Muscle layer of duodenum (tissue), 2 donors: ENCODE data around the gene TAF1C.

Experiments used
- H3K27ac ChIP-seq: one replicate; pipeline ENCODE4 v1.7.0; 2013; ENCODE audit warnings: mild to moderate bottlenecking, low read length
- H3K27me3 ChIP-seq: one replicate; pipeline ENCODE4 v1.7.0; 2013; ENCODE audit warnings: low read depth, mild to moderate bottlenecking, control low read depth, low read length
- H3K36me3 ChIP-seq, 2 donors: one replicate each; pipeline ENCODE4 v1.7.0; 2013; ENCODE audit warnings: low read length in 2 of 2, control low read depth in 1 of 2, mild to moderate bottlenecking in 1 of 2; ENCODE audit not compliant: insufficient read depth in 2 of 2, control insufficient read depth in 1 of 2
- H3K4me1 ChIP-seq, 2 donors: one replicate each; pipeline ENCODE4 v1.7.0; 2013; ENCODE audit warnings: low read length in 2 of 2, mild to moderate bottlenecking in 2 of 2, control low read depth in 1 of 2, moderate library complexity in 1 of 2; ENCODE audit not compliant: insufficient read depth in 2 of 2, control insufficient read depth in 1 of 2
- H3K4me3 ChIP-seq, 2 donors: one replicate each; pipeline ENCODE4 v1.7.0; 2013; ENCODE audit warnings: low read length in 2 of 2, low read depth in 1 of 2, mild to moderate bottlenecking in 1 of 2
- H3K9me3 ChIP-seq, 2 donors: one replicate each; pipeline ENCODE4 v1.7.0; 2013; ENCODE audit warnings: low read length in 2 of 2, control low read depth in 1 of 2, mild to moderate bottlenecking in 1 of 2; ENCODE audit not compliant: control insufficient read depth in 1 of 2
- donor health status: healthy.

TAF1C gene

GRCh38 chr16:84186685-84187437 lies at the start of gene TAF1C:
TSS of gene TAF1C (minus strand) at chr16:84187057. CDS start at chr16:84184988, 2,069 bp downstream.
- H3K27me3 ChIP-seq: no peaks in the 10 kb centered on the region
- H3K9me3 ChIP-seq: no peaks in the 10 kb centered on the region
- peak within 1 kb of the TSS; percentile 83 to 98 for H3K4me3 ChIP-seq
- H3K4me1 ChIP-seq: peaks cover 0 to 18% of the 10 kb centered on the region in 2 donors
- peak within 1 kb of the TSS; percentile 45 for H3K27ac ChIP-seq
- peaks cover 10 to 24% of the 10 kb centered on the region in 2 donors for H3K36me3 ChIP-seq

- H3K36me3 ChIP-seq: no peaks in the 10 kb centered on the region
- H3K27me3 ChIP-seq: no peaks in the 10 kb centered on the region
- H3K4me1 ChIP-seq: no peaks in the 10 kb centered on the region
- no peaks in the 10 kb centered on the region for H3K9me3 ChIP-seq
- no peak overlapping the region for H3K4me3 ChIP-seq
- H3K27ac ChIP-seq: no peak overlapping the region
Measured at GRCh38 chr16:84234321-84235241, 47.7 kb upstream of the TAF1C start.

GRCh38 chr16:84233748-84234147 lies 46.9 kb upstream of the TAF1C start:
- Histone ChIP-seq H3K4me1 (no peaks in the 10 kb centered on the region), H3K27ac (no peak overlapping the region), H3K4me3 (no peak overlapping the region), H3K9me3 (no peaks in the 10 kb centered on the region), H3K27me3 (no peaks in the 10 kb centered on the region), H3K36me3 (no peaks in the 10 kb centered on the region)

GRCh38 chr16:84232969-84233368 lies 46.1 kb upstream of the TAF1C start:
- Histone ChIP-seq H3K27ac (no peak overlapping the region), H3K36me3 (no peaks in the 10 kb centered on the region), H3K4me3 (no peak overlapping the region), H3K4me1 (peaks cover 0 to 3% of the 10 kb centered on the region in 2 donors), H3K27me3 (no peaks in the 10 kb centered on the region), H3K9me3 (no peaks in the 10 kb centered on the region)

- Histone ChIP-seq H3K27me3 (no peaks in the 10 kb centered on the region), H3K4me1 (peaks cover 0 to 6% of the 10 kb centered on the region in 2 donors), H3K27ac (no peak overlapping the region), H3K9me3 (no peaks in the 10 kb centered on the region), H3K4me3 (no peak overlapping the region), H3K36me3 (no peaks in the 10 kb centered on the region)
Measured at GRCh38 chr16:84232060-84232459, 45.2 kb upstream of the TAF1C start.

- Histone ChIP-seq H3K9me3 (no peaks in the 10 kb centered on the region), H3K27me3 (no peaks in the 10 kb centered on the region), H3K36me3 (no peaks in the 10 kb centered on the region), H3K4me1 (peaks cover 0 to 6% of the 10 kb centered on the region in 2 donors), H3K4me3 (no peak overlapping the region), H3K27ac (no peak overlapping the region)
Measured at GRCh38 chr16:84229471-84229870, 42.6 kb upstream of the TAF1C start.

- Histone ChIP-seq H3K4me1 (peaks cover 0 to 6% of the 10 kb centered on the region in 2 donors), H3K27ac (no peak overlapping the region), H3K9me3 (no peaks in the 10 kb centered on the region), H3K36me3 (no peaks in the 10 kb centered on the region), H3K27me3 (no peaks in the 10 kb centered on the region), H3K4me3 (no peak overlapping the region)
Measured at GRCh38 chr16:84228256-84228838, 41.5 kb upstream of the TAF1C start.

GRCh38 chr16:84227548-84227947 lies 40.7 kb upstream of the TAF1C start:
- no peak overlapping the region for H3K4me3 ChIP-seq
- no peak overlapping the region for H3K27ac ChIP-seq
- H3K27me3 ChIP-seq: no peaks in the 10 kb centered on the region
- peaks cover 0 to 6% of the 10 kb centered on the region in 2 donors for H3K4me1 ChIP-seq
- no peaks in the 10 kb centered on the region for H3K36me3 ChIP-seq
- H3K9me3 ChIP-seq: no peaks in the 10 kb centered on the region

GRCh38 chr16:84226026-84226425 lies 39.2 kb upstream of the TAF1C start:
- H3K4me1 ChIP-seq: peaks cover 0 to 6% of the 10 kb centered on the region in 2 donors
- no peaks in the 10 kb centered on the region for H3K27me3 ChIP-seq
- H3K9me3 ChIP-seq: no peaks in the 10 kb centered on the region
- no peaks in the 10 kb centered on the region for H3K36me3 ChIP-seq
- H3K27ac ChIP-seq: no peak overlapping the region
- no peak overlapping the region for H3K4me3 ChIP-seq

GRCh38 chr16:84225571-84225970 lies 38.7 kb upstream of the TAF1C start:
- H3K27me3 ChIP-seq: no peaks in the 10 kb centered on the region
- H3K4me3 ChIP-seq: no peak overlapping the region
- no peak overlapping the region for H3K27ac ChIP-seq
- H3K9me3 ChIP-seq: no peaks in the 10 kb centered on the region
- peaks cover 0 to 6% of the 10 kb centered on the region in 2 donors for H3K4me1 ChIP-seq
- H3K36me3 ChIP-seq: no peaks in the 10 kb centered on the region

- no peaks in the 10 kb centered on the region for H3K27me3 ChIP-seq
- H3K9me3 ChIP-seq: no peaks in the 10 kb centered on the region
- H3K4me1 ChIP-seq: peaks cover 0 to 6% of the 10 kb centered on the region in 2 donors
- no peak overlapping the region for H3K4me3 ChIP-seq
- no peak overlapping the region for H3K27ac ChIP-seq
- H3K36me3 ChIP-seq: no peaks in the 10 kb centered on the region
Measured at GRCh38 chr16:84225126-84225525, 38.3 kb upstream of the TAF1C start.
